HG02642 (cell line): ENCODE data around the gene NAV2.
"Not testable (repeated sequence)": the region's sequence is repeated elsewhere in the genome, so short reads cannot be mapped to it uniquely, and the experiment has no call there.

Experiments used
- ATAC-seq: cut with Tn5 transposase; IDR thresholded peaks from one replicate; pipeline ENCODE4 v1.9.1; 2021; ENCODE audit warnings: mild to moderate bottlenecking; ENCODE audit not compliant: unreplicated experiment, poor library complexity

Gene NAV2

DNA sequence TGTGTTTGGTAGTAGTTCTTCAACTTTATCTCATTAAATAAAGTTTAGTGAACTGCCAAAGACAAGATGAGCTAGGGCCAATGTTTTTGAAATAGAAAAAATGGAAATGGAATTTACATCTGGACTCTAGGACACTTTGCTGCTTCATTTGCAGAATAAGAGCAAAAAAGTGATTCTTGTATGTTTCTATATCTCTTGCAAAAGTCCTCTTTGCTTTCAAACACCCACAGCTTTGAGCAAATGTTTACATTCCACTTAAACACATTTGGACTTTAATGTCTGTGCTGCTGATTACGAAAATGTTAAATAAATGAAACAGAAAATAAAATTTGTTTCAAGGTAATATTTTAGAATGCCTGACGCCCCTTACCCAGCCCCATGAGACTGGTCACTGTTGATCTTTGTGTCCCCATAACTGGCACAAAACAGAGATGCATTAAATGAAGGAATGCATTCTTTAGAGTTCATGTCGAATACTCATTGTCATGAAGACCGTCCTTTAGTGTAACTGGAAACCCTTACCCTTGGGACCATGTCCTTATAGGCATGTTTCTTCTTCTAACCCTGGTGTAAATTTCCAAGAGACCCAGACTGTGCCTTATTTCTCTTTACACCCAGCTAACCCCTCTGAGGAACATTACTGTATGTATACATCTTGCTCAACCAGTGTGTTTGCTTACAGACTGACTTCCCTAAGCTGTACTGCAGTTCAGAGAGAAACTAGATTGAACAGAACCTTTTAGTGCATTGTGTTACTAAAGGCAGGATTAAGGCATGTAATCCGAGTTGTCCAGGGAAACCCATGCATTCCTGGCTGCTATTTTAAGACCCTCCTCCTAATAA lies 199.7 kb downstream of the NAV2 start:
- ATAC-seq: no peak

DNA sequence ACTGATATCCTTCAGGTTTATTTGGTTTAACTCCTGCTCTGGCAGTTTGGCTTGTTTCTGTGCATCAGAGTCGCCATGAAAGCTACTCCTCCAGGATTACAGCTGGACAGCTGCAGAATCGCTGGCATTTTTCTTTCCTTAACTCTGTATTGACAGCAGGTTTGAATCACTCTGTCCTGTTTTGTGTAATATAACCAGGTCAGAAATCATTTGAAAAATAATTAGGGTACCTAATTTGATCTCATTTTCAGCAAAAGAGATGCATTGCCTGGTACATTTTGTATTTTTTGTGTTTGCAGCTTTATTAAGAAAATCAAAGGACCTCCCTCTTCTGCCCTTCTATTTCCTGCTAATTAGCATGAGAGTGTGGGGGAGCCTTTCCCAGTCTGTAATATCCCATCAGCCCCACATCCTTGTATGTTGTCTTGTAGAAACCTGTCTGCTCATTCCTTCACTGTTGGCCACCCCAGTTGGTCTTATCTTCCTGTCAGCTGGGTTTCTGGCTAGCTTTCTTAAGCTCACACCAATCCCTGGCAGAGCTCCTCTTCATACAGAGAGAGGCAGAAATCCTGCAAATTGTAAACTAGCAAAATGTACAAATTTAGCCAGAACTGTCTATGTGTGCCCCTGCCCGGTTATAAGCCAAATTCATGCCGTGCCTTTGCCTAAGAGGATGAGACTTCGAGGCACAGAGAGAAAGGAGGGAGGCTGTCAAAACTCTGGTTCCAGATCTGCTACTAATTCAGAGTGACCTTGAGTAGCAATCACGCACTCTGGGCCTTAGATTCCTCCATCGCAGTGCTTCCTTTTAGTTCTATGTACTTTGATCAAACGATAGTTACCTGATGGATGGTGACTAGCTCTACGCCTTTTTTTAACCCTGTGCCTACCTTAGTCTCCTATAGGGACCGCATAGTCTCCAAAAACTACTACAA lies 200.6 kb downstream of the NAV2 start:
- ATAC-seq: no peak

DNA sequence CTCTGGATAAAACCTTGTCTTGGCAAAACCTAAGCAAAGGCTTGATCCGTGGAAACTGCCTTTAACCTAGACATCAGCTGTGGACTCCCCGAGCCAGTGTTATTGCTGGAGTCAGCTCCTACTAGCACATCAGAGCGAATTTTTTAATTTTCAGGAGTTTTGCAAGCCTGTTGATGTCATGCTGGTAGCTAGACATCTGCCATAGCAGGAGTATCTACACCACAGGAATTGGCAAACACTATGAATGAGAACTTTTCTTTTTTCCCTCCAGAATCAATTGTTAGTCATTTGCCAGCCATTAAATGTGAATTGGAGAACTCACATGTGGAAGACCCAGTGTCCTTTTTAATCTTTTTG lies 201.2 kb downstream of the NAV2 start:
- no peak for ATAC-seq

DNA sequence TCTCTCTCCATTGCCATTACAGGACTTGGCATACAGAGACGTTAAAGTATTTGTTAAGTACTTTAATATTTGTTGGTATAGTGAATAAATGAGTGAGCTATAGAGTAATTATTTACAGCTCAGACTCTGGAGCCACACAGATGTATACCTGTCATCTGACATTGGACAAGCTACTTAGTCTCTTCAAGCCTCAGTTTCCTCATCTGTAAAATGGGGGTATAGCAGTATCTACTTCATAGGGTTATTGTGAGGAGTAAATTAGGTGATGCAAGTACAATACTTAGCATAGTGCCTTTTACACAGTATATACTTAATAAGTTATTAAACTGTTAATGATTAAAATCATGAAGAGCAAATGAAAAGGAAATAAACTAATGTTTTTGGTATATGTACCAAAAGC lies 203.2 kb downstream of the NAV2 start:
- ATAC-seq: no peak

DNA sequence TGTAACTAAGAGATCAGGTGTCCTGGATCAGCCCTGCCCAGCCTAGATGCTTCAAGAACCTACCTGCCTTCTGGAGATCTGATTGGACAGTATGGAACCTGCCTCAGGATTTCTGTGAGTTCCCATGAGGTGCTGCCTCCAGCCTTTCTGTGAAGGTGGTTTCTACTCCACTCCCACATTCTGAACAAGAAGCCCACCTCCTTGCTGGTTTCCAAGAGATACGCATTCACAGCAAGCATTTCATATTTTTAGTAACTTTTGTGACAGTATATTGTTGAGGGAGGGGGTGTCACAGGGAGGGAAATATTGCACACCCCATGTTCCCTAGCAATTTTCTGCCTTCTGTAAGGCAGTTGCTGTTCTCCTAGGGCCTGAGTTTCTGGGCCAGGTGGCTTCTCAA lies 204.4 kb downstream of the NAV2 start:
- ATAC-seq: no peak

DNA sequence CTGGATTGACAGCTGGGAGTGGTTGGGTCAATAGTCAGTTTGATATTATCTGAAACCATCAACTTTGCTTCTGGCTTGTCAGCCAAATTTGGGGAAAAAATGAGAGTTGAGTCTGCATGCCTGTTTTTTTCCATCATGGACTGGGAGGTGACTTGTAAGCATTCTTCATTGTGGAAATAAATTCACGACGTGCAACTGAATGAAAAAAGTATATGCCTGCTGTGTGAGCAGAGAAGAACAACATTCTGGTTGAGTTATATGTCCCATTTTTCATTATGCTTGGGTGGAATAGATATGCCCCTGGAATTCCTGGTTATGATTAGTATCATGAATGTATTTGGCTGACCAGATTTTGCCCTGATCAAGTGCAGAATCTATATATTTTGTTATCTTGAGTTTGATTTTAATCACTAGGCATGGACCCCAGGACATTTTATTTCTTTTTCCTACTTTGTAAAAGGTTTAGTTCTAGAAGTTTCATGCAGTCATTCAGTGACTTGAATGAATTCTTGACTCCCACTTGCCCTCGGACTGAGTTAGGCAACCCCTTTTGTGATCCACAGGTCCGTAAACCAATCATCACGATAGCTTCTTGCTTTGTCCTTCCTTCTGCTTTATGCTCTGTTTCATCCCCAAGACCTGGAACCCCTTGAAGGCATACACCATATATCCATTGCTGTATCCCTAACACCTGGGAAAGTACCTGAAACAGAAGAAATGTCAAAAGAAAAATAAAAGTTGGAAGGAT lies 205.8 kb downstream of the NAV2 start:
- ATAC-seq: no peak

DNA sequence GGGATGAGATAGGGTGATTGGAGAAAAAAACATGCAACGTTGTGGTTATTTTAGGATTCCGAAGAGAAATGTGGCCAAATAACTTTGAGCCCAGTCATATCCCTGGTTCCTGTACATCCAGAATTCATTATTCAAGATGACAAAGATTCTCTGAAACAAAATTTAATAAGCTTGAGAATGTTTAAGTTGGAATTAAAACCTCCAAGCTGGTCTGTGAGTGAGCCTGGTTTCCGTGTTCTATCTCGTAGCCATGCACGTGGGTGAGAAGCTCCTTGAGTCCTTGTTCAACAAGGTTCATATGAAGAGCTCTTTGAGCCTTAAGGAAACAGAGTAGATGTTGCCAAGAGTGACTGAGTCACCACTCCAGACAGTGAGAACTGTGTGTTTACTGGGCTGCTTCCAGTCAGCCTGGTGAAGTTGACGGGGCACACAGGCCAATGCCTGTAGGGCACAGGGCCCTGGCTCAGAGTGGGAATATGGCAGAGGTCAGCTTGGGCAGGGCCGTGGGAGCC lies 206.5 kb downstream of the NAV2 start:
- no peak for ATAC-seq

DNA sequence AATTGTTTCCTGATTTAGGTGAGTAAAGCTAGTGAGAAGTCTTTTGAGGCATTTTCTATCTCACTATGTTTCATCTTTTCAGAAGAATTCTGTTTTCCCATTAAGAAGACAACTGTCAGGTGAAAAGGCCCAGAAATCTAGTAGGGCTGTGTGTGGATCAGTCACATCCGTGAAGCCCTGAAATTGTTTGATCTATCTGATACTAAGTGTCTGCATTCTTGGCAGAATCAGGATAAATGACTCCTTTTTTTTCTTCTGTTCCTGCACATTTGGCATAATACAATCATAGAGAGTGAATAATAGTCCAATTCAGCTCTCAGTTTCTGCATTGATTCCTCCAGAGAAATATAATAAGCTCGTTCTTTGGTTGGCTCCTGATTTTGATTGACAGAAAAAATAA lies 208.3 kb downstream of the NAV2 start:
- no peak for ATAC-seq

DNA sequence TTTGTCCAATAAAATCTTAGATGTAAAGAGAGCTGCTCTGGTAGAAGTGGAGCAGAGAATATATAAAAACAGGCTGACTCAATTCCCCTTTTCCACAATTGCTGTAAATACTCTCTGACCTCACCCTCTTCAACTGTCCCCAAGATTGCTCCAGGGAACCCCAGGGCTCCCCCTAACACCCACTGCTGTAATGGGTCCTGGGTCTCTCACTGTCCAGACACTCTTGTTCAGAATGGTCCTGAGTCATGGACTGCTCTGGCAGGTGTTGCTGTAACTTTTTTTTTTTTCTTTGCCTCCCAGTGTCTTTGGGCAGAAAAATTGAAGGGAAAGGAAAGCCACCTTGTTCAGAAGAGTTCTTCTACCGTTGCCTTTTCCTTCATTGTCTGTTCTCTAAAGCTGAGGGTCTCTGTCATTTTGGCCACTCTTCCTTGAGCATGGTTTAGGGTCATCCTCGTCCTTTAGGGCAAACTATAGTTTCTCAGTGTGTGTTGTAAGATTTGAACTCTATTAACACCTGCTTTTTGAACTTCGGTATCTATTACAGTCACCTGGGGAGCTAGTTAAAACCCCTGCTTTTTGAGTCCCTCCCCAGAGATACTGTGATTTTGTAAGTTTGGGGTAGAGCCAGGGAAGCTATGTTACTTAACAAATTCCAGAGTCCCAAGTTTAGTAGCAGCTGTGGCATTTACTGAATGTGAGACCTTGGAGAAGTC lies 209.5 kb downstream of the NAV2 start:
- no peak for ATAC-seq

DNA sequence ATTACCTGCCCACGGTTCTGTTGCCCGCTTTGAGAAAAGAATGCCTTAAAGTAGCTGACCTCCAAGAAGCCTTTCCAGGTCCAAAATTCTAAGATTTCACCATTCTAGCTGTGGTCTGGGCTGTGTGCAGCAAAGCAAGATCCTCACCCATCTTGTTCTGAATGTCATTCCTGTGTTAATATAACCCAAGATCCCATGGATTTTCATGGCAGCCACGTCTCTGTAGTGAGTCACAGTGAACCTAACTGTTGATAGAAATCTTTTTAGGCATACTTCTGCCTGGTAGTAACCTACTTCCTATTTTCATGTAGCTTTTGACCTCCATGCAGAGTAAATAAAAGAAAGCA lies 210.0 kb downstream of the NAV2 start:
- no peak for ATAC-seq

DNA sequence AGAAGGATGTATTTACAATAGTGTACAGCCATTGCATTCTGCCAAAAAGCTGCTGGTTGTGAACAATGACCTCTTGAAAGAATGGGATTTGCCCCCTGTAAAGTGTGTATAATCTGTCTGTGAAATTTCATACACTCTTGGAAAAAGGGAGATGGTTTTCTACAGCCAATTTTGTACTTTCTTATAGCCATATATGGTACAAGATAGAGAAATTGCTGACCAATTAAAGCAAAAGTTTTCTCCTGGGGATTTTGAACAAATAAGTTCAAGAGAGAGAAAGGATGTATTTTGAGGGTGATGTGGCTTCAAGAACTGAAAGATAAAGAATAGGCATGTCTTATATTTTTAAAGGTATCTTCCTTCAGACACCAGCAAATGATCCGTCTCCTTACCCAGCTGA lies 211.0 kb downstream of the NAV2 start:
- no peak for ATAC-seq

DNA sequence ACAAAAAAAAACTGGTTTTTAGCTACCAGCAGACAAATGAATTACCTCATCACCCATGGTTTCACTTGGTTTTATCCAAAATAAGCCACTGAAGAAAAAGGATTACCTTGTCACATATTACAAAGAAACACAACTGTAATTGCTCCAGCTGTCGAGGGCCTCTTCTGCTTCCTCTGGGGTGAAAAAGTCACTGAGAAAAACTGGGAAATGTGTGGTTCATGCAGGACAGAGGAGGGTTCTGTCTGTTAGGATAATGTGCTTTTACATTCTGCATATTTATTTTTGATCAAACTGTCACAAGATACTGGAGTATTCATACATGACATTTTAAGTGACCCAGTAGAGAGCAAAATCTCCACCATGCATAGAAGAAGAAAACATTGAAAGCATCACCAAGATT lies 211.7 kb downstream of the NAV2 start:
- no peak for ATAC-seq

DNA sequence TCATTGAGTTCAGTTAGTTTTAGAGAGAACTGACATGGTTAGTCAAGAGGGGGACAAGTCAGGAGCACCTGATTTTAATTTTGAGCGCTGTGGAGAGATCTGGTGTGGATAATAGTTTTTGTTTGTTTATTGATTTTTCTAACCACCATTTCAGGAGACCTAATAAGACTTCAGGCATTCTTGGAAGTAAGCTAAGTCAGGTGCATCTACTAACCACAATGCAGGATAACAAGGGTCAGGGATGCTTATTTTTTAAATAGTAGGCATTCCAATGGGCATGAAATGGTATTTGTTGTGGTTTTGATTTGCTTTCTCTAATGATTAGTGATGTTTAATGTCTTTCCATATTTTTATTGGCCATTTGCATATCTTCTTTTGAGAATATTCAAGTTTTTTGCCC lies 212.1 kb downstream of the NAV2 start:
- no peak for ATAC-seq

DNA sequence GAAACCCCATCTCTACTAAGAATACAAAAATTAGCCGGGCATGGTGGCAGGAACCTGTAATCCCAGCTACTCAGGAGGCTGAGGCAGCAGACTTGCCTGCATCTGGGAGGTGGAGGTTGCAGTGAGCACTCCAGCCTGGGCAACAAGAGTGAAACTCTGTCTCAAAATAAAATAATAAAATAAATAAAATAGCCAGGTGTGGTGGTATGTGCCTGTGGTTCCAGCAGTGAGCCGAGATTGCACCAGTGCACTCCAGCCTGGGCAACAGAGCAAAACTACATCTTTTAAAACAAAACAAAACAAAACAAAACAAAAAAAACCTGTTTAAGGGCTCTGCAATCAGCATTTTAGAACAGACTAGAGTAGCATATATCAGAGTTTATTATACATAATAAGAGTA lies 214.8 kb downstream of the NAV2 start:
- not testable (repeated sequence) for ATAC-seq

DNA sequence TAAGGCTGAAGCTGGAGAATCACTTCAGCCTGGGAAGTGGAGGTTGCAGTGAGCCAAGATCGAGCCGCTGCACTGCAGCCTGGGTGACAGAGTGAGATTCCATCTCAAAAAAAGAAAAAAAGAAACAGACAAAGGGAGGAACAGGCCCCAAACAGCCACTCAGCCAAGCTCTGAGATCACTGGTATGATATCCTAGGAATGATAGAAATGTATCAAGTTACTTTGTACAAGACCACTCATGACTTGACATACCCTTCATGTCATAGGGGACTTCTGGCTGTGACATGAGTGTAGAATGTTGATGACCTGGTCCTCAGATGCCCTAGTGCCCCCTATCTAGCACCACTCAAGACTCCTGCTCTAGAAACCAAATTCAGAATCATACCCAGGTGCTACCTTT lies 216.5 kb downstream of the NAV2 start:
- no peak for ATAC-seq

DNA sequence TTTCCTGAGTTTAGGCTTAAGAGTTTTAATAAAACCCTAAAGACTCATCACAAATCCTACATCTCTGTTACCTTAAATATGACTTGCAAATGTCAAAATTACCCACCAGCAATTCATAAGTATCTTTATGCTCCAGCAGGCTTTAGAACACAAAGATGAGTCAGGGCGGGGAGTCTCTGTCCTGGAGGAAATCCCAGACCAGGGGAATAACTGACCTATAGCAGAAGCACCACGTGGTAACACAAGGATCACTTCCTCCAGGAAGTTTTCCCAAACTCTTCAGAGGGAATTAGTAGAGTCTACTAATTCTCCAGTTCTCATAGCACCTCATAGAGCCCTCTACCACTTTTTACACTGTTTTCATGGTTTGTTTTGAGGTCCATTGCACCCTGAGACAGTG lies 217.0 kb downstream of the NAV2 start:
- no peak for ATAC-seq

DNA sequence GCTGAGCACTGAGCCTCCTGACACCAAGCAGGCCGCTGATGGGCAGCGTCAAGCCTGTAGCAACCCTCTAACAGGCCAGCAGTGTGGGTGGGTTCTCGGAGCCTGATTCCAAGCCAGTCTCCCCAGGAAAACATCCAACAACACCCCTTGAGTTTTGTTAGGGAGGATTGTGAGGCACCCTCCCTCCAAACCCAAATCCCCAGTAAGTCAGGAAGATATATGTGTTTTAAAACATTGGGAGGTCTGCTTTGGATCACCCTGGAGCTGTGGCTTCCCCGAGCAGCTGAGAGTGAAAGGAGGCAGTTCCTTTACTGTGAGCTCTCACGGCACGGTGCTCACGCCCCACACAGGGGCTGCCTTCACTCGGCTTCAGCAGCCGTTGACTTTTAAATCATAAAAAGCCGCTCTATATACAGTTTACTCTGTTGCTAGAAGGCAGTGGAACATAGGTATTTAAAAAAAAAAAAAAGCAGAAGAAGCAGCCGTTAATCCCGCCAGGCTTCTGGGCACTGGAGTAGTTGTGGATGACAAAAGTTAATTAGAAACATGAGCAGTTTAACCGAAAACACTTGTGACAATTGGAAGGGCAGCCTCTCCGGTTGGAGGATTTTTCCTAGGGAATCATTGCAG lies 218.6 kb downstream of the NAV2 start:
- no peak for ATAC-seq

DNA sequence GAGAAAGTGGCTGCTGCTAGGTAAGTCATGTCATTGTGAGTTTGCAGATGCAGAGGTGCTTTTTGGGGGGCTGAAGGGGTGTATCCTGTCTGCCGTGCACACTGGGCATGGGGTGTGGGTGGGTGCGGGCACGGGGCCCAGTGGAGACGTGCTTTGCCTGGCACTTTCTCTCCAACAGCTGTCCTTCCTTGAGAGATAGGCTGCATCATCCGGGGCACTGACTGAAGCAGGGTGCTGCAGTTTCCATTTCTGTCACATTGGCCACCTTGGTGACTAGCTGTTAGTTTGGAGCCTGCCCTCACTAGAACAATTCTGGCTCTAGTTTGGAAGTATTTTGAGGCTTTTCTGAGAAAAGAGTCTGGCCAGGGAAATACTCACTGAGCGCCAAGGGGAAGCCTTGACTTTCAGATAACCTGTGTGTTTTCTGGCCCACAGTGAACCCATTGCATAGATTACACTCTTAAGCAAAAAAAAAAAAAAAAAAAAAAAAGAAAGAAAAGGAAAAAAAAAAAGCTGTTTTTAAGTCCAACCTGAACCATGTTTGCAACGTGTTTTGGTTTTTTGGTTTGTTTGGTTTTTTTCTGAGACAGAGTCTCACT lies 219.2 kb downstream of the NAV2 start:
- no peak for ATAC-seq

DNA sequence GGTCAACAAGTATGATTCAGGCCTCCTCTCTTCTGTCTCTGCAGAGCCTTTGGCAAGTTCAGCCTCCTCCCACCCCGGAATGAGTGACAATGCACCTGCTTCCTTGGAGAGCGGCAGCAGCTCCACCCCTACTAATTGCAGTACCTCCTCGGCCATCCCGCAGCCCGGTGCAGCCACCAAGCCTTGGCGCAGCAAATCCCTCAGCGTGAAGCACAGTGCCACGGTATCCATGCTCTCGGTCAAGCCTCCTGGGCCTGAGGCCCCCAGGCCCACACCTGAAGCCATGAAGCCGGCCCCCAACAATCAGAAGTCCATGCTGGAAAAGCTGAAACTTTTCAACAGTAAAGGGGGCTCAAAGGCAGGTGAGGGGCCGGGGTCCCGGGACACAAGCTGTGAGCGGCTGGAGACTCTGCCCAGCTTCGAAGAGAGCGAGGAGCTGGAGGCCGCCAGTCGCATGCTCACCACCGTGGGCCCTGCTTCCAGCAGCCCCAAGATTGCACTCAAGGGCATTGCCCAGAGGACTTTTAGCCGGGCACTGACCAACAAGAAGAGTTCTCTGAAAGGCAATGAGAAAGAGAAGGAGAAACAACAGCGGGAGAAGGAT lies 220.6 kb downstream of the NAV2 start:
- ATAC-seq: no peak
